T-helper 2 cell (primary cell): Measurements from ENCODE around the gene MEP1A.
A peak's percentile ranks its signal among the peaks of the same experiment; 100 is the strongest.
"Not testable (repeated sequence)": the region's sequence is repeated elsewhere in the genome, so short reads cannot be mapped to it uniquely, and the experiment has no call there.

Source experiments
- DNase-seq, 5 experiments: peaks; one replicate each; pipeline versions ENCODE4 v3.0.0 to v3.0.0-alpha.2; 2012 to 2022

MEP1A gene

GRCh38 chr6:46777476-46778346, 15.5 kb upstream of the MEP1A start:
- no peak for DNase-seq

GRCh38 chr6:46781478-46782378, 11.5 kb upstream of the MEP1A start:
- DNase-seq: peak in 1 of 5 experiments; percentile 30

- no peak for DNase-seq
Measured at GRCh38 chr6:46784535-46784934, 8.7 kb upstream of the MEP1A start.

GRCh38 chr6:46787871-46788540, 5.2 kb upstream of the MEP1A start:
- no peak for DNase-seq

- DNase-seq: no peak
Measured at GRCh38 chr6:46788791-46789190, 4.4 kb upstream of the MEP1A start.

GRCh38 chr6:46789434-46790354, 3.5 kb upstream of the MEP1A start:
- no peak for DNase-seq

- DNase-seq: no peak
Measured at GRCh38 chr6:46790355-46790874, 2.8 kb upstream of the MEP1A start.

GRCh38 chr6:46792635-46793034, 554 bp upstream of the MEP1A start:
- no peak for DNase-seq

GRCh38 chr6:46794068-46794467, 879 bp downstream of the MEP1A start:
- no peak for DNase-seq

GRCh38 chr6:46795816-46796215, 2.6 kb downstream of the MEP1A start:
- DNase-seq: no peak

- DNase-seq: no peak
Measured at GRCh38 chr6:46796848-46797580, 3.8 kb downstream of the MEP1A start.

- no peak for DNase-seq
Measured at GRCh38 chr6:46799657-46800056, 6.5 kb downstream of the MEP1A start.

- no peak for DNase-seq
Measured at GRCh38 chr6:46808806-46809205, 15.6 kb downstream of the MEP1A start.

GRCh38 chr6:46815130-46815529, 21.9 kb downstream of the MEP1A start:
- DNase-seq: no peak

- no peak for DNase-seq
Measured at GRCh38 chr6:46816626-46817025, 23.4 kb downstream of the MEP1A start.

GRCh38 chr6:46819561-46819960, 26.4 kb downstream of the MEP1A start:
- no peak for DNase-seq

GRCh38 chr6:46821458-46821881, 28.3 kb downstream of the MEP1A start:
- no peak for DNase-seq

- no peak for DNase-seq
Measured at GRCh38 chr6:46828939-46829338, 35.8 kb downstream of the MEP1A start.

- DNase-seq: no peak
Measured at GRCh38 chr6:46832816-46833215, 39.6 kb downstream of the MEP1A start.

- DNase-seq: not testable (repeated sequence)
Measured at GRCh38 chr6:46834257-46834916, 41.2 kb downstream of the MEP1A start.
